GM23338 (cell line): ENCODE data around the gene IPO7. TPM values are rescaled to one million over a fixed set of nuclear protein-coding genes. Genes with fewer than 3 reads are reported as not detected.
A peak's percentile ranks its signal among the peaks of the same experiment; 100 is the strongest.

Experiments
- polyA plus RNA-seq: library from polyadenylated mRNA; unstranded; fragments of >200 nt; fragmentation: Nextera tagmentation; extraction: Ambion mirVana; gene quantifications from 2 replicates; pipeline ENCODE4 v1.2.1, GENCODE V29; 2016
- small RNA-seq: library from RNA; depleted of rRNA; stranded (forward); fragments of <200 nt; gene quantifications from one replicate; pipeline ENCODE3, GENCODE V24; 2014; ENCODE audit warnings: low replicate concordance
- total RNA-seq: library from RNA; depleted of rRNA; stranded (reverse); fragments of >200 nt; shearing (Covaris generic); gene quantifications from 2 replicates; pipeline ENCODE4 v1.2.3, GENCODE V29; 2014; rRNA removed

Gene IPO7
- total and polyA plus RNA-seq, 2 experiments from 2014 or later, result 56.1 to 271 TPM

Small RNAs within 50 kb of the gene (small RNA-seq; reads per million reads assigned to genes)
- gene SNORA23, result 125 reads per million, percentile 99 among the genes with 10 or more reads in this experiment

Other genes with a start within 250 kb of the IPO7 start
- gene DENND5A, start 119.3 kb upstream of the IPO7 start, total RNA-seq, result 49.1 and 56.3 TPM in 2 replicates
- 25.6 and 28.1 TPM in 2 replicates for gene DENND5A, start 119.3 kb upstream of the IPO7 start, polyA plus RNA-seq
- 53.8 and 75.9 TPM in 2 replicates for gene TMEM41B, start 70.1 kb upstream of the IPO7 start, total RNA-seq
- 31.8 and 34.4 TPM in 2 replicates for gene TMEM41B, start 70.1 kb upstream of the IPO7 start, polyA plus RNA-seq
- gene ZNF143, start 76.4 kb downstream of the IPO7 start, total RNA-seq, result 43.3 and 44.2 TPM in 2 replicates
- gene ZNF143, start 76.4 kb downstream of the IPO7 start, polyA plus RNA-seq, result 30.7 and 33.5 TPM in 2 replicates
- 144 and 149 TPM in 2 replicates for gene WEE1, start 189.0 kb downstream of the IPO7 start, total RNA-seq
- 48.9 and 50.7 TPM in 2 replicates for gene WEE1, start 189.0 kb downstream of the IPO7 start, polyA plus RNA-seq